ENCODE data around the gene FBXL4. TPM values are rescaled to one million over a fixed set of nuclear protein-coding genes. Genes with fewer than 3 reads are reported as not detected.

The FBXL4 gene
- total RNA-seq, 4 donors from 2014 or later = 23.9 to 38.0 (median 28.7) TPM

DNA sequence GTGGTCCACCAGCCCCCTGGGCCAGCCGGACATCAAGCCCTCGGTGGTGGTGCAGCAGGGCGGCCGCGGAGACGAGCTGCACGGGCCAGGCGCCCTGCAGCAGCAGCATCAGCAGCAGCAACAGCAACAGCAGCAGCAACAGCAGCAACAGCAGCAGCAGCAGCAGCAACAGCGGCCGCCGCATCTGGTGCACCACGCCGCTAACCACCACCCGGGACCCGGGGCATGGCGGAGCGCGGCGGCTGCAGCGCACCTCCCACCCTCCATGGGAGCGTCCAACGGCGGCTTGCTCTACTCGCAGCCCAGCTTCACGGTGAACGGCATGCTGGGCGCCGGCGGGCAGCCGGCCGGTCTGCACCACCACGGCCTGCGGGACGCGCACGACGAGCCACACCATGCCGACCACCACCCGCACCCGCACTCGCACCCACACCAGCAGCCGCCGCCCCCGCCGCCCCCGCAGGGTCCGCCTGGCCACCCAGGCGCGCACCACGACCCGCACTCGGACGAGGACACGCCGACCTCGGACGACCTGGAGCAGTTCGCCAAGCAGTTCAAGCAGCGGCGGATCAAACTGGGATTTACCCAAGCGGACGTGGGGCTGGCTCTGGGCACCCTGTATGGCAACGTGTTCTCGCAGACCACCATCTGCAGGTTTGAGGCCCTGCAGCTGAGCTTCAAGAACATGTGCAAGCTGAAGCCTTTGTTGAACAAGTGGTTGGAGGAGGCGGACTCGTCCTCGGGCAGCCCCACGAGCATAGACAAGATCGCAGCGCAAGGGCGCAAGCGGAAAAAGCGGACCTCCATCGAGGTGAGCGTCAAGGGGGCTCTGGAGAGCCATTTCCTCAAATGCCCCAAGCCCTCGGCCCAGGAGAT, 112.4 kb downstream of the FBXL4 start:
- DNase-seq (ENCODE audit: low spot score in 2 of 2) = no peak
- TF ChIP-seq POLR2A (IDR thresholded peaks at IDR 0.05) (no peak), EP300 (IDR thresholded peaks at IDR 0.05) (no peak)
- TF ChIP-seq, protein P1, sequence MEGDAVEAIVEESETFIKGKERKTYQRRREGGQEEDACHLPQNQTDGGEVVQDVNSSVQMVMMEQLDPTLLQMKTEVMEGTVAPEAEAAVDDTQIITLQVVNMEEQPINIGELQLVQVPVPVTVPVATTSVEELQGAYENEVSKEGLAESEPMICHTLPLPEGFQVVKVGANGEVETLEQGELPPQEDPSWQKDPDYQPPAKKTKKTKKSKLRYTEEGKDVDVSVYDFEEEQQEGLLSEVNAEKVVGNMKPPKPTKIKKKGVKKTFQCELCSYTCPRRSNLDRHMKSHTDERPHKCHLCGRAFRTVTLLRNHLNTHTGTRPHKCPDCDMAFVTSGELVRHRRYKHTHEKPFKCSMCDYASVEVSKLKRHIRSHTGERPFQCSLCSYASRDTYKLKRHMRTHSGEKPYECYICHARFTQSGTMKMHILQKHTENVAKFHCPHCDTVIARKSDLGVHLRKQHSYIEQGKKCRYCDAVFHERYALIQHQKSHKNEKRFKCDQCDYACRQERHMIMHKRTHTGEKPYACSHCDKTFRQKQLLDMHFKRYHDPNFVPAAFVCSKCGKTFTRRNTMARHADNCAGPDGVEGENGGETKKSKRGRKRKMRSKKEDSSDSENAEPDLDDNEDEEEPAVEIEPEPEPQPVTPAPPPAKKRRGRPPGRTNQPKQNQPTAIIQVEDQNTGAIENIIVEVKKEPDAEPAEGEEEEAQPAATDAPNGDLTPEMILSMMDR (IDR thresholded peaks at IDR 0.05) = no peak
- Histone ChIP-seq H3K4me3 (peak overlapping the region; percentile 38 to 67 (median 59)), H3K27ac (peak overlapping the region; percentile 36 to 90 (median 71)), H3K9me3 (no peaks in the 10 kb centered on the region), H3K27me3 (peaks cover 0 to 88% of the 10 kb centered on the region in 2 donors), H3K36me3 (no peaks in the 10 kb centered on the region), H3K4me1 (peaks cover 0 to 56% (median 25%) of the 10 kb centered on the region in 4 donors)
- 3 to 5% methylated on average over 19 to 63 of the region's 76 CpGs for WGBS, 2 donors

DNA sequence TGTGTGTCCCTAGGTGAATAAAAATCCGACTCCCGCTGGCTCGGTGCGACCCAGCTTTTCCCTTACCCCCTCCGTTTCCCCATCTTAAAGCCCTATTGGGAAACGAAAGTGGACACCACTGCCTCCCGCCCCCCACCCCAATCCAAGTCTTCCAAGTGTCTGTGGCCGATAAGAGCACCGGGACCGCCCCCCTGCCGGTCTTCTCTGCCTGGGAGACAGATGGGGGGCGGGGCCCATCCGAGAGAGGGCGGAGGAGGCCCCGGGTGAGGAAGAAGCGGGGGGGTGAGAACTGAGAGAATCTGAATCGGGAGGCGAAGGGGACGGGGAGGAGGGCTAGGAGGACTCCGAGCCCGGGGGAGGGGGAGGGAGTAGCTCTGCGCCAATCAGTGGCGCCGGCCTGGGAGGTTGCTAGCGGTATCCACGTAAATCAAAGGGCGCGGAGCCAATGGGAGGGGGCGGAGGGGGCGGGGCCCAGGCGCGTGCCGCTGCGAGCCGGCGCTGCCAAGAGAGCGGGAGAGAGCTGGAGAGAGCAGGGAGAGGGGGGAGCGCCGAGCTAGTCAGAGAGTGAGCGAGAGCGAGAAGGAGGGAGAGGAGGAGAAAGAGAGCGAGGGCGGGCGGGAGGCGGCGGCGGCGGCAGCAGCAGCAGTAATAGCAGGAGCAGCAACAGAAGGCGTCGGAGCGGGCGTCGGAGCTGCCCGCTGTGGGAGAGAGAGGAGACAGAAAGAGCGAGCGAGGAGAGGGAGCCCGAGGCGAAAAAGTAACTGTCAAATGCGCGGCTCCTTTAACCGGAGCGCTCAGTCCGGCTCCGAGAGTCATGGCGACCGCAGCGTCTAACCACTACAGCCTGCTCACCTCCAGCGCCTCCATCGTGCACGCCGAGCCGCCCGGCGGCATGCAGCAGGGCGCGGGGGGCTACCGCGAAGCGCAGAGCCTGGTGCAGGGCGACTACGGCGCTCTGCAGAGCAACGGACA, 113.4 kb downstream of the FBXL4 start, which contains the start of gene POU3F2:
Gene POU3F2, plus strand, starts transcription at position 515 of the 972 bp plus-strand sequence. Its CDS starts 300 bp downstream, at position 815.
- Histone ChIP-seq H3K27me3 (peaks cover 0 to 87% of the 10 kb centered on the region in 2 donors), H3K4me1 (peaks cover 0 to 56% (median 25%) of the 10 kb centered on the region in 4 donors), H3K36me3 (no peaks in the 10 kb centered on the region), H3K4me3 (peak within 1 kb of the TSS; percentile 38 to 67 (median 59)), H3K9me3 (no peaks in the 10 kb centered on the region), H3K27ac (peak within 1 kb of the TSS; percentile 75 to 90 (median 87))
- TF ChIP-seq EP300 (IDR thresholded peaks at IDR 0.05) (peak in 1 of 2 donors; percentile 81), POLR2A (IDR thresholded peaks at IDR 0.05) (peak; percentile 22 to 48)
- TF ChIP-seq, protein P1 (IDR thresholded peaks at IDR 0.05) = no peak
- WGBS, 2 donors = 1 to 2% methylated on average over 64 to 80 of the region's 83 CpGs
- peak; percentile 45 to 51 for DNase-seq (ENCODE audit: low spot score in 2 of 2)

DNA sequence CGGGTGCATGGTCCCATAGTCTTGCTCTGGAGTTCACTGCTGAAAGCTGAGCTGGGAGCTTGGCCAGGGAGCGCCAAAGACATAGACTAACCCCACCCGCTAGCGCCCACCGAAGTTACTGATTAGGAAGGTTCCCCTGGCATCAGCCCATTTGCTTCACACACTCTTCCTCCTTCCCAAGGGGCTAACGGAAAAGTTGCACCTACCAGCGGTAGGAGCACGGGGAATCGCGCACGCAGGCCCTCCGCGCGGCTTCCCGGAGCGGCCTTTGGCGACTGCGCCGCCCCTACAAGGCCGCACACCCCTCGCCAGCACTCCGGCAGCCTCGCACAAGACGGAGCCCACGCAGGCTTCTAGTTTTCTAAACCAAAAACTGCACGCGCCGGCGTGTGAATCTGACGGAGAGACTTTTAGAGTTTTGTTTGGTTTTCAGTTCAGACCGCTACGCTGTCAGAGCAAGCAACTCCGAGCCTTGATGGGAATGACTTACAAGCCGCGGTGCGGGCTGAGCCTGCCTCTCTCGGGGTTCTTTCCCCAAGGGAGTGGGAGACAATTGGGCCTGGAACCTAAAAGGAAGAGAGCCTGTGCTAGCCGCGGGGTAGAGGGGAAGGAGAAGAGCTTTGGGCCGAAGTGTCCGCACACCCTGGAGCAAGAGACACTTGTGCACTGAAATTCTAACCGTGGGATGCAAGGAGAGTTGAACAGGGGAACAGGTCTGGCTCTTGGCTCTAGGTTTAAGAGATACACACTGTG, 114.3 kb downstream of the FBXL4 start:
- no peaks in the 10 kb centered on the region for H3K36me3 ChIP-seq
- peak overlapping the region; percentile 61 to 90 (median 80) for H3K27ac ChIP-seq
- WGBS, 2 donors = 0% methylated on average over 29 to 39 of the region's 42 CpGs
- TF ChIP-seq, protein P1 (IDR thresholded peaks at IDR 0.05) = peak in 1 of 5 experiments; percentile 15
- TF ChIP-seq EP300 (IDR thresholded peaks at IDR 0.05) = no peak
- H3K27me3 ChIP-seq = peaks cover 0 to 88% of the 10 kb centered on the region in 2 donors
- H3K4me1 ChIP-seq = peaks cover 0 to 56% (median 22%) of the 10 kb centered on the region in 4 donors
- H3K4me3 ChIP-seq = peak overlapping the region; percentile 38 to 67 (median 59)
- DNase-seq (ENCODE audit: low spot score in 2 of 2) = no peak
- H3K9me3 ChIP-seq = no peaks in the 10 kb centered on the region

DNA sequence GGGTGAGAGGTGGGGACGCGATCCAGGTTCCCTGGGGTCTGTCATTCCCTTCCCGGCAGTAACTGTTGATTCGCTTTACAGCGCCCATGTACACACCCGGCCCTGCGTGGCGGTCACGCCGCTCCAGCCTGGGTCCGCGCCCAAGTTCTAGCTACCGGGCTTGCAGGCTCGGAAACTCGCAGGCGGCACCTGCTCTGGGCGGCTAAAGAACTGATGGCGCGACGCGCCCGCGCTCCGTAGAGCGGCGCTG, 114.8 kb downstream of the FBXL4 start:
- no peak for DNase-seq (ENCODE audit: low spot score in 2 of 2)
- Histone ChIP-seq H3K27ac (peak overlapping the region; percentile 61 to 90 (median 80)), H3K27me3 (peaks cover 0 to 88% of the 10 kb centered on the region in 2 donors), H3K4me1 (peaks cover 0 to 61% (median 26%) of the 10 kb centered on the region in 4 donors), H3K9me3 (no peaks in the 10 kb centered on the region), H3K36me3 (no peaks in the 10 kb centered on the region), H3K4me3 (peak overlapping the region; percentile 38 to 67 (median 59))
- TF ChIP-seq, protein P1 (IDR thresholded peaks at IDR 0.05) = peak in 1 of 5 experiments; percentile 21
- no peak for TF ChIP-seq POLR2A (IDR thresholded peaks at IDR 0.05)
- WGBS, 2 donors = 2% methylated on average over 16 of the region's 26 CpGs; no CpG with 5 or more reads in 1 of the 2 donors

Data from tibial nerve (tissue), 4 donors.